K562 (cell line): ENCODE measurements around the gene SLMAP. TPM values are rescaled to one million over a fixed set of nuclear protein-coding genes. Genes with fewer than 3 reads are reported as not detected.

ENCODE experiments used
- CHCHD3 ChIP-seq: fragments of 250-450 bp; sonication (Bioruptor Pico); IDR thresholded peaks from 2 replicates; pipeline ENCODE4 v2.1.2; 2022; ENCODE audit warnings: mild to moderate bottlenecking
- CHD1 ChIP-seq: fragments of 200-600 bp; sonication (generic); IDR thresholded peaks from one replicate; pipeline ENCODE4 v1.6.1; 2012; ENCODE audit warnings: mild to moderate bottlenecking, moderate library complexity, low read length, inconsistent platforms
- HOXB6 ChIP-seq: fragments of 250-450 bp; sonication (Bioruptor Pico); IDR thresholded peaks from 2 replicates; pipeline ENCODE4 v1.5.1; 2022; ENCODE audit warnings: mild to moderate bottlenecking, borderline replicate concordance
- IFI16 ChIP-seq: fragments of 250-450 bp; sonication (Bioruptor Pico); IDR thresholded peaks from 2 replicates; pipeline ENCODE4 v2.1.2; 2022; ENCODE audit warnings: mild to moderate bottlenecking, inconsistent platforms
- ILK ChIP-seq: fragments of 450-650 bp; IDR thresholded peaks from 2 replicates; pipeline ENCODE4 v1.6.1; 2016; ENCODE audit warnings: missing genetic modification characterization, low read depth, mild to moderate bottlenecking, missing compliant biosample characterization, moderate library complexity, borderline replicate concordance
- MTA1 ChIP-seq: fragments of 450-650 bp; IDR thresholded peaks from 2 replicates; pipeline ENCODE4 v1.6.1; 2017; ENCODE audit warnings: borderline replicate concordance
- NELFE ChIP-seq: IDR thresholded peaks from 2 replicates; pipeline ENCODE4 v1.6.1; 2011; ENCODE audit warnings: mild to moderate bottlenecking; ENCODE audit not compliant: insufficient read depth, insufficient read length
- NR2C1 ChIP-seq, 2 experiments: fragments of 450-650 bp; IDR thresholded peaks; 2 replicates each; pipeline ENCODE4 v1.6.1; 2017; ENCODE audit warnings: mild to moderate bottlenecking in 2 of 2, antibody characterized with exemption in 1 of 2, inconsistent platforms in 1 of 2, missing compliant biosample characterization in 1 of 2, missing genetic modification characterization in 1 of 2
- NRF1 ChIP-seq, 2 experiments: fragments of 450-650 bp; IDR thresholded peaks in 1 of 2; conservative IDR thresholded peaks in 1 of 2; 2 replicates each; pipeline ENCODE4 v1.6.1; 2014; ENCODE audit warnings: mild to moderate bottlenecking in 2 of 2
- RHOXF2B ChIP-seq: fragments of 250-450 bp; sonication (Bioruptor Pico); conservative IDR thresholded peaks from 2 replicates; pipeline ENCODE4 v1.5.1; 2021
- ZNF507 ChIP-seq: conservative IDR thresholded peaks from 2 replicates; pipeline ENCODE4 v1.6.1; 2017; ENCODE audit warnings: missing genetic modification characterization, missing compliant biosample characterization
- polyA plus RNA-seq, 8 experiments: library from polyadenylated mRNA; depleted of rRNA in 4 of 8; stranded (reverse) in 5 of 8; unstranded in 3 of 8; fragments of >200 nt; fragmentation: Nextera tagmentation in 2 of 8; fragmentation: Illumina TruSeq in 1 of 8; extraction: Ambion mirVana in 2 of 8; extraction: Trizol in 1 of 8; gene quantifications; 2 replicates each; pipeline versions ENCODE4 v1.2.1 to v1.2.3, GENCODE V29; 2011 to 2014; ENCODE audit warnings: inconsistent platforms in 1 of 8, missing spikeins in 1 of 8
- total RNA-seq, 7 experiments: library from RNA; depleted of rRNA in 6 of 7; stranded (reverse); fragments of >200 nt in 6 of 7; fragmentation: Illumina TruSeq in 2 of 7; extraction: Trizol in 2 of 7; gene quantifications; 2 replicates each; pipeline versions ENCODE4 v1.2.1 to v1.2.3, GENCODE V29; 2011 to 2021; ENCODE audit warnings: low replicate concordance in 1 of 7
- TF ChIP-seq, protein P1 (sequence below), 3 experiments: IDR thresholded peaks in 2 of 3; conservative IDR thresholded peaks in 1 of 3; 2 replicates each; pipeline ENCODE4 v1.5.1; 2011 to 2012; ENCODE audit warnings: low read length in 3 of 3, mild to moderate bottlenecking in 3 of 3, control low read depth in 2 of 3, improper control_type of control experiment in 1 of 3, inconsistent platforms in 1 of 3, low read depth in 1 of 3, mixed read lengths in 1 of 3, moderate library complexity in 1 of 3; ENCODE audit not compliant: insufficient read depth in 2 of 3
- TF ChIP-seq, protein P2 (sequence below), 2 experiments: fragments of 450-650 bp; formaldehyde crosslinking in 1 of 2; IDR thresholded peaks; 2 replicates each; pipeline versions ENCODE4 v1.4.0 to v1.6.1; 2014 to 2020; ENCODE audit warnings: mild to moderate bottlenecking in 2 of 2, borderline replicate concordance in 1 of 2, low read depth in 1 of 2
- TF ChIP-seq, protein P3 (sequence below): sonication (generic); formaldehyde crosslinking; IDR thresholded peaks from 2 replicates; pipeline ENCODE4 v1.9.0; 2022; ENCODE audit warnings: mild to moderate bottlenecking, missing genetic modification reagents

The SLMAP gene
- total and polyA plus RNA-seq, 9 of the 15 experiments (the other 6 are each of a cell fraction or from before 2014, with no cell fraction given), result 12.1 to 50.7 (median 28.3) TPM

DNA sequence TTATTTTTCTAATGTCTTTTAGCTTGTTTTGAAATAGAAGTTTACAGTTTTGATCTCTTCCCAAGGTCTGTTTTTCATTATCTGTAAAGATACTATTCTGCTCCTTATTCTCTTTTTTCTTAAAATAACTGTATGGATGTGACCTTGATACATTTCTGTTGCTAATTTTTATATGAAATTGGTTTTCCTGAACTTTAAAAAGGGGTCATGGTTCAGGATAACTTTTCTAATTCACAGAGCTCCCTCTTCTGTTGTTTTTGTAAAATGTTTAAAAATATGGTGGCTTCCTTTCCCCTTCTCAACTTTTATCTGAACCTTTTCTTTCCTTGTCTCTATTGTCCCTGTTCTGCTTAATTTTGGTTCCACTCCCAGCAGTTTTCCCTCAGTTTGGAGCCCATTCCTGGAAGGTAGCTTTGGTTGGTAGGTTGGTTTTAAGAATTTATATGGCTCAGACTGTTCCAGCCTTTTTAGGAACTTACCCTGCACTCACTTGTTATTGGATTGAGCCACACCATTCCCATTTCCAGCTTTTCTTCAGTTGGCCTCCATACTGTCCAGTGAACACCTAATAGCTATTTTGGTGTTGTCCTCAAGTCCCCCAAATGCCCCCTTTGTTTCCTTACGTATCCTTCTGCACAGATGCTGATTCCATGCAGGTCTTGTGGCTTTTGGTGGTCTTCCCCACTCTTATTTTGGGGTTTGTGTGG is 70.3 kb downstream of the SLMAP start (continued):
- TF ChIP-seq NR2C1 (IDR thresholded peaks at IDR 0.05), result peak; percentile 33; the same call in 1 of the 2 replicates
- 0 out of 2 replicates have a peak, but pooled peaks have one; percentile 38 for TF ChIP-seq NR2C1 (tag; IDR thresholded peaks at IDR 0.05)
- TF ChIP-seq, protein P1, sequence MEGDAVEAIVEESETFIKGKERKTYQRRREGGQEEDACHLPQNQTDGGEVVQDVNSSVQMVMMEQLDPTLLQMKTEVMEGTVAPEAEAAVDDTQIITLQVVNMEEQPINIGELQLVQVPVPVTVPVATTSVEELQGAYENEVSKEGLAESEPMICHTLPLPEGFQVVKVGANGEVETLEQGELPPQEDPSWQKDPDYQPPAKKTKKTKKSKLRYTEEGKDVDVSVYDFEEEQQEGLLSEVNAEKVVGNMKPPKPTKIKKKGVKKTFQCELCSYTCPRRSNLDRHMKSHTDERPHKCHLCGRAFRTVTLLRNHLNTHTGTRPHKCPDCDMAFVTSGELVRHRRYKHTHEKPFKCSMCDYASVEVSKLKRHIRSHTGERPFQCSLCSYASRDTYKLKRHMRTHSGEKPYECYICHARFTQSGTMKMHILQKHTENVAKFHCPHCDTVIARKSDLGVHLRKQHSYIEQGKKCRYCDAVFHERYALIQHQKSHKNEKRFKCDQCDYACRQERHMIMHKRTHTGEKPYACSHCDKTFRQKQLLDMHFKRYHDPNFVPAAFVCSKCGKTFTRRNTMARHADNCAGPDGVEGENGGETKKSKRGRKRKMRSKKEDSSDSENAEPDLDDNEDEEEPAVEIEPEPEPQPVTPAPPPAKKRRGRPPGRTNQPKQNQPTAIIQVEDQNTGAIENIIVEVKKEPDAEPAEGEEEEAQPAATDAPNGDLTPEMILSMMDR (IDR thresholded peaks at IDR 0.05 in 2 of 3, conservative IDR thresholded peaks at IDR 0.05 in 1 of 3; ENCODE audit: insufficient read depth in 2 of 3, low read depth in 1 of 3, low read length in 3 of 3), result peak in 1 of 3 experiments; percentile 55; a peak in 2 of 6 replicates
- TF ChIP-seq MTA1, result no peak
- TF ChIP-seq IFI16, result no peak
- no peak for TF ChIP-seq CHCHD3 (CRISPR knock-in tag)
- TF ChIP-seq NRF1 (conservative IDR thresholded peaks at IDR 0.05 in 1 of 2, IDR thresholded peaks at IDR 0.05 in 1 of 2), result no peak
- TF ChIP-seq CHD1, result no peak
- no peak for TF ChIP-seq ZNF507 (tag)
- TF ChIP-seq NELFE, result no peak
- TF ChIP-seq, protein P2, sequence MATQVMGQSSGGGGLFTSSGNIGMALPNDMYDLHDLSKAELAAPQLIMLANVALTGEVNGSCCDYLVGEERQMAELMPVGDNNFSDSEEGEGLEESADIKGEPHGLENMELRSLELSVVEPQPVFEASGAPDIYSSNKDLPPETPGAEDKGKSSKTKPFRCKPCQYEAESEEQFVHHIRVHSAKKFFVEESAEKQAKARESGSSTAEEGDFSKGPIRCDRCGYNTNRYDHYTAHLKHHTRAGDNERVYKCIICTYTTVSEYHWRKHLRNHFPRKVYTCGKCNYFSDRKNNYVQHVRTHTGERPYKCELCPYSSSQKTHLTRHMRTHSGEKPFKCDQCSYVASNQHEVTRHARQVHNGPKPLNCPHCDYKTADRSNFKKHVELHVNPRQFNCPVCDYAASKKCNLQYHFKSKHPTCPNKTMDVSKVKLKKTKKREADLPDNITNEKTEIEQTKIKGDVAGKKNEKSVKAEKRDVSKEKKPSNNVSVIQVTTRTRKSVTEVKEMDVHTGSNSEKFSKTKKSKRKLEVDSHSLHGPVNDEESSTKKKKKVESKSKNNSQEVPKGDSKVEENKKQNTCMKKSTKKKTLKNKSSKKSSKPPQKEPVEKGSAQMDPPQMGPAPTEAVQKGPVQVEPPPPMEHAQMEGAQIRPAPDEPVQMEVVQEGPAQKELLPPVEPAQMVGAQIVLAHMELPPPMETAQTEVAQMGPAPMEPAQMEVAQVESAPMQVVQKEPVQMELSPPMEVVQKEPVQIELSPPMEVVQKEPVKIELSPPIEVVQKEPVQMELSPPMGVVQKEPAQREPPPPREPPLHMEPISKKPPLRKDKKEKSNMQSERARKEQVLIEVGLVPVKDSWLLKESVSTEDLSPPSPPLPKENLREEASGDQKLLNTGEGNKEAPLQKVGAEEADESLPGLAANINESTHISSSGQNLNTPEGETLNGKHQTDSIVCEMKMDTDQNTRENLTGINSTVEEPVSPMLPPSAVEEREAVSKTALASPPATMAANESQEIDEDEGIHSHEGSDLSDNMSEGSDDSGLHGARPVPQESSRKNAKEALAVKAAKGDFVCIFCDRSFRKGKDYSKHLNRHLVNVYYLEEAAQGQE (IDR thresholded peaks at IDR 0.05; ENCODE audit: borderline replicate concordance), result peak; percentile 62; the same call in 1 of the 2 replicates
- TF ChIP-seq, protein P2 (CRISPR knock-in tag; IDR thresholded peaks at IDR 0.05; ENCODE audit: low read depth), result no peak
- TF ChIP-seq ILK, result no peak
- TF ChIP-seq RHOXF2B (CRISPR knock-in tag), result no peak
- TF ChIP-seq HOXB6 (CRISPR knock-in tag), result no peak
- TF ChIP-seq, protein P3, sequence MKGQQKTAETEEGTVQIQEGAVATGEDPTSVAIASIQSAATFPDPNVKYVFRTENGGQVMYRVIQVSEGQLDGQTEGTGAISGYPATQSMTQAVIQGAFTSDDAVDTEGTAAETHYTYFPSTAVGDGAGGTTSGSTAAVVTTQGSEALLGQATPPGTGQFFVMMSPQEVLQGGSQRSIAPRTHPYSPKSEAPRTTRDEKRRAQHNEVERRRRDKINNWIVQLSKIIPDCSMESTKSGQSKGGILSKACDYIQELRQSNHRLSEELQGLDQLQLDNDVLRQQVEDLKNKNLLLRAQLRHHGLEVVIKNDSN (CRISPR knock-in tag), result no peak
